ENCODE data around the gene MORN1.
"Not testable (repeated sequence)": the region's sequence is repeated elsewhere in the genome, so short reads cannot be mapped to it uniquely, and the experiment has no call there.

MORN1 gene

GRCh38 chr1:2334883-2335534 lies 56.3 kb downstream of the MORN1 start:
- Mint-ChIP-seq H3K27ac (no peak overlapping the region), H3K27me3 (no peaks in the 10 kb centered on the region), H3K36me3 (ENCODE audit: low read depth) (no peaks in the 10 kb centered on the region), H3K4me1 (no peaks in the 10 kb centered on the region), H3K9me3 (no peaks in the 10 kb centered on the region), H3K4me3 (no peak overlapping the region)
- DNase-seq: no peak
- ATAC-seq: no peak

DNA sequence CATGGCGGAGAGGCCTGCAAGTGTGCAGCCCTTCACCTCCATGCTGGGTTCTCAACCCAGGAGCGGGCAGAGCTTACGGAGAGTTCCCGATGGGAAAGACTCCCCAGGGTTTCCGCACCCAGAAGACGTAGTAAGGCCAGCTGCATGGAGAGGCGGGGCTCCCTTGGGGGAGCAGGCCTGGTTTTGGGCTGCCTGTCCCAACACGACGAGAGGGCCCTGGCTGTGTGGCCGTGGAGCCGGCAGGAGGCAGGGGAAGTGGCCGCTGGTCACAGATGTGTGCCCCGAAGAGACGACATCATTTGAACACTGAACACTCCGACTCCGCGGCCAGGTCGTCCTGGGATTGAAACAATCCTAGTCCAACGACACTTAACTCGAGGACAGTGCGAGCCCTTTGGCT lies 57.0 kb downstream of the MORN1 start:
- Mint-ChIP-seq H3K27me3 (no peaks in the 10 kb centered on the region), H3K36me3 (ENCODE audit: low read depth) (no peaks in the 10 kb centered on the region), H3K4me1 (no peaks in the 10 kb centered on the region), H3K4me3 (no peak overlapping the region), H3K27ac (no peak overlapping the region), H3K9me3 (no peaks in the 10 kb centered on the region)
- DNase-seq (no peak), ATAC-seq (no peak)

DNA sequence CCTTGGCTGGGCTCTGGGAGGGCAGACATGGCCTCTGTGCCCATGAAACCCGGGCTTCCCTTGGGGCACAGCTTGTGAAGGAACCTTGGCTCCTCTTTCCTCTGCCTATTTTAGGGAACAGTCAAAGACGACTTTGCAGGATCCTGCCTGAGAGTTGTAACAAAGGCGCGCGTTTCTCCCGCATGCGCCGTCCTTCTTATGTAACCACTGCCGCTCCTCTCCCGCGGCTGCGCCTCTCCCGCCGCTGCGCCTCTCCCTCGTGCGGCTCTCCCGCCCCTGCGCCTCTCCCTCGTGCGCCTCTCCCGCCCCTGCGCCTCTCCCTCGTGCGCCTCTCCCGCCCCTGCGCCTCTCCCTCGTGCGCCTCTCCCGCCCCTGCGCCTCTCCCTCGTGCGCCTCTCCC lies 59.8 kb downstream of the MORN1 start:
- H3K4me3 Mint-ChIP-seq; H3K36me3 Mint-ChIP-seq (ENCODE audit: low read depth); ATAC-seq; H3K27ac Mint-ChIP-seq; DNase-seq; H3K9me3 Mint-ChIP-seq; H3K27me3 Mint-ChIP-seq; H3K4me1 Mint-ChIP-seq: not testable (repeated sequence)

GRCh38 chr1:2331200-2331544 lies 60.2 kb downstream of the MORN1 start:
- H3K36me3 Mint-ChIP-seq (ENCODE audit: low read depth): no peaks in the 10 kb centered on the region
- ATAC-seq: no peak
- no peaks in the 10 kb centered on the region for H3K9me3 Mint-ChIP-seq
- no peak overlapping the region for H3K4me3 Mint-ChIP-seq
- DNase-seq: no peak
- H3K27ac Mint-ChIP-seq: no peak overlapping the region
- no peaks in the 10 kb centered on the region for H3K27me3 Mint-ChIP-seq
- no peaks in the 10 kb centered on the region for H3K4me1 Mint-ChIP-seq

DNA sequence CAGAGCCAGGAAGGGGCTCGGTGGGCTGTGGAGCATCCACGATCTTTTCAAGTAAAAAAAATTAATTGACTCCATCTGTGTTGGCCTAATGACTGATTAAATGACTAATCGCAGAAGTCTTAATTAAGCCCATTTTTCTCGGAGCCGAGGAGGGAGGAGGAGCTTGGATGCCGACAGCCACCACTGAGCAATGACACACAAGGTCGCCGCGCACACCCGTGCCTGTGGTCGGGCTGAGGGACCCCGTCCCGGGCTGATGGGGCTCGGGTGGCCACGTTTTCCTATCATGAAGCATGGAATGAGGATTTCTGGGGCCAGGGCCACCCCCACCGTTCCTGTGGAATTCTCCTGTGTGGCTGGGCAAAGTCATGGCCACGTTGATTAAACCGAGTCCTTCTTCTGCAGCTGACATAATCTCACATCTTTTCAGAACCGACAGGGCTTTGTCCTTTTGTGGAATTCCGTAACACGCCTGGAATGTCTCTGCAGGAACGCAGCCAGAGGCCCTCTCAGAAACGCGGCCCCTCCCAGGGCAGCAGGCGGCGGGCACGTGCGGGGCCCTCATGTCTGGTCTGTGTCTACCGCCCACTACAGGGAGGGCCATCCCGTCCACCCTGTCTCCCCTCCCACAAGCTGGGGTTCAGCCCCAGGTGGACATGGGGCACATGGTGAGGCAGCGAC lies 60.7 kb downstream of the MORN1 start:
- Mint-ChIP-seq H3K27me3 (no peaks in the 10 kb centered on the region), H3K4me1 (no peaks in the 10 kb centered on the region), H3K27ac (no peak overlapping the region), H3K36me3 (ENCODE audit: low read depth) (no peaks in the 10 kb centered on the region), H3K9me3 (no peaks in the 10 kb centered on the region), H3K4me3 (no peak overlapping the region)
- ATAC-seq: no peak
- DNase-seq: no peak

DNA sequence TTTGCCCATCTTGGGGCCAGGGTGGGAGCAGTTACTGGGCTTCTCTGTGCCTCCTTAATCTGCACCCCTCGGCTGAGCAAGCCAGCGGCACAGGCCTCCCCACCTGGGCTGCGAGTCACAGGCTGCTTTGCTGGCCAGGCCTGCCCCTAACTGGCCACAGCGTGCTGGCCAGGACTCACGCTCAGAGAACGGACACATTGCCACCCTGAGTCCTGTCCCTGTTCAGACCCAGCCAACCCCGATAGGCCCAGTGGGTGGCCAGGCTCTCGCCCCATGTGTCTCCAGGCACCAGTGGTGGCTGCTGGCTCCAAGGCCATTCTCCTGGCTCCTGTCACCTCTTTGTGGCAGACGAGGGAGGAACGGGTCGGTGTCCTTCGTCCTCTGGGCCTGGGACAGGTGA lies 61.3 kb downstream of the MORN1 start:
- no peak for ATAC-seq
- no peak for DNase-seq
- no peaks in the 10 kb centered on the region for H3K36me3 Mint-ChIP-seq (ENCODE audit: low read depth)

GRCh38 chr1:2328676-2329455 lies 62.5 kb downstream of the MORN1 start:
- no peak for ATAC-seq
- Mint-ChIP-seq H3K4me3 (no peak overlapping the region), H3K27ac (no peak overlapping the region), H3K36me3 (ENCODE audit: low read depth) (no peaks in the 10 kb centered on the region), H3K4me1 (no peaks in the 10 kb centered on the region), H3K27me3 (peaks cover 4% of the 10 kb centered on the region), H3K9me3 (no peaks in the 10 kb centered on the region)
- DNase-seq: no peak

More for the DNA sequence above, 61.3 kb downstream of the MORN1 start:
- Mint-ChIP-seq H3K9me3 (no peaks in the 10 kb centered on the region), H3K27me3 (peaks cover 3% of the 10 kb centered on the region), H3K4me3 (no peak overlapping the region), H3K4me1 (no peaks in the 10 kb centered on the region), H3K27ac (no peak overlapping the region)

DNA sequence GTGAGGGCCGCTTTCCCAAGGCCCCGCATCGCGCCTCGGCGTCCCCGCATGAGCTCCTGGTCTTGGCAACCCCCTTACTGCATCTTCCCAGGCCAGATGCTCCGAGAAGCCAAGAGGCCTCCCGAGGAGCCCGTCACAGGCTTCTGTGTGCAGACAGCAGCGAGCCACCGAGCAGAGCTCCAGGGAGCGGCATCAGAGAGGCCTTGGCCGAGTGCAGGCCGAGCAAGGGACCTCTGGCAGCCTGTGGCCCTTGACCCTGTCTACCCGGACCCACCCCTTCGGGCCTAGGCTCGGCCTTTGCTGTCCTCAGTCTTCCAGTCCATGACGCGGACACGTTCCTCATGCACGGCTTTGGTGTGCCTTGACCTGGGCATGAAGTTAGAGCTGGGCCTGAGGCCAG lies 63.5 kb downstream of the MORN1 start:
- Mint-ChIP-seq H3K36me3 (ENCODE audit: low read depth) (no peaks in the 10 kb centered on the region), H3K27ac (no peak overlapping the region), H3K4me1 (no peaks in the 10 kb centered on the region), H3K27me3 (peaks cover 4% of the 10 kb centered on the region), H3K4me3 (no peak overlapping the region), H3K9me3 (no peaks in the 10 kb centered on the region)
- ATAC-seq: no peak
- no peak for DNase-seq

- DNase-seq; H3K36me3 Mint-ChIP-seq (ENCODE audit: low read depth); H3K9me3 Mint-ChIP-seq; H3K27me3 Mint-ChIP-seq; H3K4me3 Mint-ChIP-seq; ATAC-seq; H3K27ac Mint-ChIP-seq; H3K4me1 Mint-ChIP-seq: not testable (repeated sequence)
Observed at GRCh38 chr1:2327162-2327561, 64.2 kb downstream of the MORN1 start.

GRCh38 chr1:2326524-2326923 lies 64.8 kb downstream of the MORN1 start:
- Mint-ChIP-seq H3K9me3 (no peaks in the 10 kb centered on the region), H3K4me1 (no peaks in the 10 kb centered on the region), H3K27ac (no peak overlapping the region), H3K4me3 (no peak overlapping the region), H3K27me3 (peaks cover 4% of the 10 kb centered on the region), H3K36me3 (ENCODE audit: low read depth) (no peaks in the 10 kb centered on the region)
- no peak for DNase-seq
- no peak for ATAC-seq

DNA sequence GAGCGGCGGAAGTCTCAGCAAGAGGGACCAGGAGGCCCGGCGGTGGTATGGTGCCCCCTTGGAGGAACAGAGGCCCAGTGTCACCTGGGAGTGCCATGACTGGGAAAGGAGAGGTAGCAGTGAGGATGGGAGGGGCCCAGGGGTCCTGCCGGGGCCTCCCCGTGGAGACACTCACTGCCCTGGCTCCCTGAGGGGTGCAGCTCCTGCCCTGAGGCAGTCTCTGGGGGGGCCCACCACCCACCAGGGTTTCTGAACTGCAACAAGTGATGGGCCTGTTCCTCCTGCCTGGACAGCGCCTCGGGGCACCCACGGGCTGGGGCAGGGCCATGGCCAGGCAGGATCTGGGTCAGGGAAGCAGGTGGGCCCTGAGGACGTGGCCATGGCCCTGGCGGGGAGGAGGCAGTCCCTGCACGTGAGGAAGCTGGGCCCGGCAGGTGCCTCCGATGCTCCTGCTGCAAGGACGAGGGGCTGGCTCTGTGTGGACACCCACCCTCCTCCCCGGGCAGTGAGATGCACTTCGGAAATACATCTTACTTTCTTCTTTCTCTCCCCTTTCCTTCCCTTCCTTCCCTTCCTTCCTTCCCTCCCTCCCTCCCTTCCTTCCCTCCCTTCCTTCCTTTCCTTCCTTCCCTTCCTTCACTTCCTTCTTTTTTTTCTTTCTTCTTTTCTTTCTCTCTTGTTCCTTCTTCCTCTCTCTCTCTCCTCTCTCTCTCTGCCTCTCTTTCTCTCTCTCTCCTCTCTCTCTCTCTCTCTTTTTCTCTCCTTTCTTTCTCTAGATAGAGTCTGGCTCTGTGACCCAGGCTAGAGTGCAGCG lies 66.6 kb downstream of the MORN1 start:
- H3K36me3 Mint-ChIP-seq (ENCODE audit: low read depth): no peaks in the 10 kb centered on the region
- no peaks in the 10 kb centered on the region for H3K4me1 Mint-ChIP-seq
- DNase-seq: no peak
- no peak overlapping the region for H3K27ac Mint-ChIP-seq
- H3K4me3 Mint-ChIP-seq: no peak overlapping the region
- peaks cover 4% of the 10 kb centered on the region for H3K27me3 Mint-ChIP-seq
- no peak for ATAC-seq
- no peaks in the 10 kb centered on the region for H3K9me3 Mint-ChIP-seq

- Mint-ChIP-seq H3K9me3 (no peaks in the 10 kb centered on the region), H3K4me3 (no peak overlapping the region), H3K27me3 (peaks cover 4% of the 10 kb centered on the region), H3K36me3 (ENCODE audit: low read depth) (no peaks in the 10 kb centered on the region), H3K27ac (no peak overlapping the region), H3K4me1 (peaks cover 2% of the 10 kb centered on the region)
- no peak for ATAC-seq
- DNase-seq: no peak
Observed at GRCh38 chr1:2323451-2323974, 67.8 kb downstream of the MORN1 start.

- DNase-seq (no peak), ATAC-seq (no peak)
- Mint-ChIP-seq H3K27ac (no peak overlapping the region), H3K4me1 (peaks cover 2% of the 10 kb centered on the region), H3K9me3 (no peaks in the 10 kb centered on the region), H3K4me3 (no peak overlapping the region), H3K27me3 (peaks cover 4% of the 10 kb centered on the region), H3K36me3 (ENCODE audit: low read depth) (no peaks in the 10 kb centered on the region)
Observed at GRCh38 chr1:2322581-2323211, 68.7 kb downstream of the MORN1 start.

GRCh38 chr1:2322065-2322571 lies 69.2 kb downstream of the MORN1 start:
- no peak overlapping the region for H3K4me3 Mint-ChIP-seq
- no peak overlapping the region for H3K27ac Mint-ChIP-seq
- H3K36me3 Mint-ChIP-seq (ENCODE audit: low read depth): no peaks in the 10 kb centered on the region
- DNase-seq (no peak), ATAC-seq (no peak)
- no peaks in the 10 kb centered on the region for H3K9me3 Mint-ChIP-seq
- H3K4me1 Mint-ChIP-seq: peaks cover 2% of the 10 kb centered on the region
- H3K27me3 Mint-ChIP-seq: peaks cover 4% of the 10 kb centered on the region

All from activated naive CD8-positive, alpha-beta T cell treated with anti-CD3 and anti-CD28 coated beads, Interleukin-2, amount 50 U/mL, for 24 hours (primary cell).